Spleen (tissue), 11 donors: ENCODE data around the gene RUVBL1. TPM values are rescaled to one million over a fixed set of nuclear protein-coding genes. Genes with fewer than 3 reads are reported as not detected.
A peak's percentile ranks its signal among the peaks of the same experiment; 100 is the strongest.

Experiments
- DNase-seq: peaks from one replicate; pipeline ENCODE4 v3.0.0-alpha.2; 2020
- H3K27ac ChIP-seq, 8 donors: fragments of 200-600 bp; sonication (generic) in 7 of 8; 1 replicate in 4 of 8; 2 replicates in 4 of 8; pipeline versions ENCODE4 v1.5.0 to v1.8.0; 2016 to 2021; ENCODE audit warnings: inconsistent platforms in 4 of 8, mild to moderate bottlenecking in 4 of 8, moderate library complexity in 1 of 8
- H3K27me3 ChIP-seq, 7 donors: fragments of 200-600 bp; sonication (generic) in 6 of 7; replicated peaks in 1 of 7; 1 replicate in 4 of 7; 2 replicates in 3 of 7; pipeline versions ENCODE4 v1.5.0 to v1.8.0; 2016 to 2021; ENCODE audit warnings: inconsistent platforms in 3 of 7, mild to moderate bottlenecking in 1 of 7
- H3K36me3 ChIP-seq, 6 donors: fragments of 200-600 bp; sonication (generic) in 5 of 6; 1 replicate in 4 of 6; 2 replicates in 2 of 6; pipeline versions ENCODE4 v1.5.0 to v1.8.0; 2016 to 2021; ENCODE audit warnings: inconsistent platforms in 2 of 6
- H3K4me1 ChIP-seq, 6 donors: fragments of 200-600 bp; sonication (generic) in 5 of 6; 1 replicate in 3 of 6; 2 replicates in 3 of 6; pipeline versions ENCODE4 v1.5.0 to v1.8.0; 2016 to 2021; ENCODE audit warnings: inconsistent platforms in 3 of 6
- H3K4me3 ChIP-seq, 8 donors: fragments of 200-600 bp; sonication (generic) in 7 of 8; 1 replicate in 4 of 8; 2 replicates in 4 of 8; pipeline versions ENCODE4 v1.5.0 to v1.8.0; 2016 to 2021; ENCODE audit warnings: inconsistent platforms in 4 of 8, mild to moderate bottlenecking in 4 of 8, moderate library complexity in 2 of 8
- H3K9me3 ChIP-seq, 8 donors: fragments of 200-600 bp; sonication (generic) in 7 of 8; 1 replicate in 4 of 8; 2 replicates in 4 of 8; pipeline versions ENCODE4 v1.5.0 to v1.8.0; 2016 to 2021; ENCODE audit warnings: inconsistent platforms in 4 of 8
- POLR2A ChIP-seq, 3 donors: fragments of 450-650 bp; IDR thresholded peaks; one replicate each; pipeline ENCODE4 v1.5.1; 2017; ENCODE audit warnings: antibody characterized with exemption in 3 of 3, mild to moderate bottlenecking in 1 of 3
- POLR2AphosphoS5 ChIP-seq, 3 donors: sonication (generic); formaldehyde crosslinking; IDR thresholded peaks; one replicate each; pipeline ENCODE4 v1.5.1; 2017; ENCODE audit warnings: antibody characterized with exemption in 3 of 3
- WGBS, 5 donors: extraction: QIAGEN DNeasy Blood & Tissue Kit in 3 of 5; methylation state at CpG; one replicate each; pipeline versions ENCODE4 v1.1.5 to v1.1.7; 2013 to 2018; 5-methylcytosine and 5-hydroxymethylcytosine counted together
- intact Hi-C: fragments of 100-400 bp; cut with DNase I; formaldehyde crosslinking; loops from one replicate; pipeline ENCODE4 v1.15.0; 2023; ENCODE audit warnings: low total_unique reads
- polyA plus RNA-seq, 3 donors: library from polyadenylated mRNA; stranded (reverse); fragments of 200-250 nt; gene quantifications; one replicate each; pipeline ENCODE4 v1.2.1, GENCODE V29; 2013
- total RNA-seq, 7 donors: library from RNA; depleted of rRNA in 3 of 7; stranded (reverse); fragments of >200 nt in 3 of 7; fragmentation: NEBNext Ultra II Directional in 4 of 7; extraction: Animal tissue kit (Norgen Biotek cat#: 25700) in 4 of 7; gene quantifications; one replicate each; pipeline versions ENCODE4 v1.1.0 to v1.2.1, GENCODE V29; 2016 to 2021
- TF ChIP-seq, protein P1 (sequence below), 11 experiments: fragments of 200-600 bp in 7 of 11; fragments of 450-650 bp in 4 of 11; sonication (generic) in 4 of 11; IDR thresholded peaks in 8 of 11; conservative IDR thresholded peaks in 3 of 11; 1 replicate in 7 of 11; 2 replicates in 4 of 11; pipeline versions ENCODE4 v1.4.0 to v1.8.0; 2016 to 2021; ENCODE audit warnings: antibody characterized with exemption in 11 of 11, inconsistent platforms in 4 of 11, mild to moderate bottlenecking in 1 of 11
- donor health status: healthy with polysubstance abuse.
- donor health status: DM: no; HTN: no; CAD: no; lungs with moderate emphysema.
- donor health status: DM: no; HTN: no; CAD: no.
- donor health status: Bipolar disorder and iron deficiency.
- donor health status: healthy.
- donor health status: DM: no; HTN: no; CAD: no.
- donor health status: DM: yes; HTN: yes; CAD: no.

Gene RUVBL1
- total and polyA plus RNA-seq, 10 donors = 21.6 to 36.4 (median 29.4) TPM

DNA sequence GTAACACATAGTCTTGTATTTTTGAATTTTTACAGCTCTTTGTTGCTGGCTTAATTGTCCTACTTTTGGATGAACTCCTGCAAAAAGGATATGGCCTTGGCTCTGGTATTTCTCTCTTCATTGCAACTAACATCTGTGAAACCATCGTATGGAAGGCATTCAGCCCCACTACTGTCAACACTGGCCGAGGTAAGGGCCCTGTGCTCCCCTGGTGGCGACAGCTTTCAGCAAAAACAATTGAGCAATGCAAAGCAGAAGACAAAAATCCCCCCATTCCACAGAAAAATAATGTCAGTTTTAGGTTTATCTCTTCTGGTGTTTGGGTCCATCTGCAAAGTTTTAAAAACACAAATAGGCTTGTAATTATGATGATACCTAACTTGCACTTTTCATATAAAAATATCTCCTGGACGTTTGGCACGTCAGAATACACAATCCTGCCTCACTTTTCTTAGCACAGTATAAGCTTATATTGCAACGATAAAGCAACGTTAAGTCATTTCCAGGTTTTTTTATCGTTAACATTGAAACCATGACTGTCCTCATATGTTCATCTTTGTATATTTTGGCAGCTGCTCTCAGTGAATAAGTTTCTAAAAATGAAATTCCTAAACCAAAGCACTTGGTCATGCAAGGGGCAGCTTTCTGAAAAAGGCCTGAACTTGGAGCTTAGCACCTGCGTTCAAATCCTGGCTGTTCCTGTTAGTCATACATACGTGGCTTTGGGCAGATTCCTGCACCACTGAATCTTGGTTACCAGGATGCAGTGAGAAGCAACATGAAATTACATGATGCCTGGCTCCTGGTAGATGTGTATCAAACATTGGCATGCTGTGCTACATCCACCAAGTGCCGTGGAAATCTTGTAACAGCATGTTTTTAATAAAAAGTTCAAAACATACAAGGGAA, 62.9 kb downstream of the RUVBL1 start:
- intact Hi-C loops = no loop called here
- DNase-seq = no peak
- WGBS, 5 donors = 84 to 95% (median 89%) methylated on average over 11 of the region's 11 CpGs
- Histone ChIP-seq H3K4me1 (peaks cover 0 to 23% (median 4%) of the 10 kb centered on the region in 6 donors), H3K4me3 (no peak overlapping the region), H3K9me3 (no peaks in the 10 kb centered on the region), H3K36me3 (peaks cover 11 to 100% (median 94%) of the 10 kb centered on the region in 6 donors), H3K27ac (no peak overlapping the region), H3K27me3 (no peaks in the 10 kb centered on the region)
- TF ChIP-seq, protein P1, sequence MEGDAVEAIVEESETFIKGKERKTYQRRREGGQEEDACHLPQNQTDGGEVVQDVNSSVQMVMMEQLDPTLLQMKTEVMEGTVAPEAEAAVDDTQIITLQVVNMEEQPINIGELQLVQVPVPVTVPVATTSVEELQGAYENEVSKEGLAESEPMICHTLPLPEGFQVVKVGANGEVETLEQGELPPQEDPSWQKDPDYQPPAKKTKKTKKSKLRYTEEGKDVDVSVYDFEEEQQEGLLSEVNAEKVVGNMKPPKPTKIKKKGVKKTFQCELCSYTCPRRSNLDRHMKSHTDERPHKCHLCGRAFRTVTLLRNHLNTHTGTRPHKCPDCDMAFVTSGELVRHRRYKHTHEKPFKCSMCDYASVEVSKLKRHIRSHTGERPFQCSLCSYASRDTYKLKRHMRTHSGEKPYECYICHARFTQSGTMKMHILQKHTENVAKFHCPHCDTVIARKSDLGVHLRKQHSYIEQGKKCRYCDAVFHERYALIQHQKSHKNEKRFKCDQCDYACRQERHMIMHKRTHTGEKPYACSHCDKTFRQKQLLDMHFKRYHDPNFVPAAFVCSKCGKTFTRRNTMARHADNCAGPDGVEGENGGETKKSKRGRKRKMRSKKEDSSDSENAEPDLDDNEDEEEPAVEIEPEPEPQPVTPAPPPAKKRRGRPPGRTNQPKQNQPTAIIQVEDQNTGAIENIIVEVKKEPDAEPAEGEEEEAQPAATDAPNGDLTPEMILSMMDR (IDR thresholded peaks at IDR 0.05 in 8 of 11, conservative IDR thresholded peaks at IDR 0.05 in 3 of 11) = no peak
- TF ChIP-seq POLR2AphosphoS5 (IDR thresholded peaks at IDR 0.05) (no peak), POLR2A (IDR thresholded peaks at IDR 0.05) (no peak)

DNA sequence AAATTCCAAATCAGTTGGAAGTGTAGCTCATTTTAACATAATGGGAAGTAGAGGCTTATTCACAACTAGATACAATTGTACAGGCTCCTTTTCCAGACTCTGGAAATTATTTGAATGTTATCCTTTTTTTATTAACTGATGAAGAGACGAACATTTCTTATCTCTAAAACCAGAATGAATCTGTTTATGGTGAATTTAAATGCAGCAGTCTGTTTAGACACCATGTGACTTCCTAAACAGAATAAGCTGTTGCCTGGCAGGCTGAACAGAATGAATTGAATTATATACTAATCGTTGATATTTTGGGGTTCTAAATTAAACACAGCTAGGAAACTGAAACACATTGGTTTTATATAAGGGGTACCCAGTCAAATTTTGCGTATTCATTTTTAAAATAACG, 67.4 kb downstream of the RUVBL1 start:
- H3K36me3 ChIP-seq = peaks cover 3 to 79% (median 57%) of the 10 kb centered on the region in 6 donors
- intact Hi-C loops = no loop called here
- no peak overlapping the region for H3K4me3 ChIP-seq
- 37 to 90% (median 86%) methylated on average over 4 of the region's 4 CpGs for WGBS, 5 donors
- TF ChIP-seq, protein P1 (IDR thresholded peaks at IDR 0.05 in 8 of 11, conservative IDR thresholded peaks at IDR 0.05 in 3 of 11) = no peak
- H3K27ac ChIP-seq = no peak overlapping the region
- no peaks in the 10 kb centered on the region for H3K9me3 ChIP-seq
- DNase-seq = no peak
- H3K4me1 ChIP-seq = peaks cover 21 to 53% (median 38%) of the 10 kb centered on the region in 6 donors
- no peaks in the 10 kb centered on the region for H3K27me3 ChIP-seq

DNA sequence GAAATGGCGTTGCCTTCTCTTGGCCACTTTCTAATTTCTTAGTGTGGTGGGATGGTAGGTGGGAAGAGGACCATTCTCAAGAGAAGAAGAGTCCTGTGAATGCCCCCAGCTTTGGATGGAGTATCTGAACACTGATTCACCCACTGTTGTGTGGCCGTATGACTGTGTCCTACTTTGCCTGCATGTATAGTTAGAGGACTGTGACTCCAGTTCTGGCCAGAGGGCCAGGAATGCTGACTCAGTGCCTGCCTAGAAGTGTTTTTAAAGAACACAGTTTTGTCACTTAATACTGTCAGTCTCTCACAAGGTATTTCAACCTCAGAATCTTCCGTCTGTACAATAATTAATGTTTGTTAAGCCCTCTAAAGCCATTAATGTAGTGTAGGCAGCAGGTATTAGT, 69.2 kb downstream of the RUVBL1 start:
- WGBS, 5 donors = 68 to 95% (median 71%) methylated on average over 3 of the region's 3 CpGs
- Histone ChIP-seq H3K4me3 (peak overlapping the region in 4 of 8 donors; percentile 13 to 98 (median 87)), H3K4me1 (peaks cover 21 to 56% (median 42%) of the 10 kb centered on the region in 6 donors), H3K9me3 (no peaks in the 10 kb centered on the region), H3K27ac (peak overlapping the region in 1 of 8 donors; percentile 18), H3K27me3 (no peaks in the 10 kb centered on the region), H3K36me3 (peaks cover 3 to 60% (median 39%) of the 10 kb centered on the region in 6 donors)
- TF ChIP-seq POLR2A (IDR thresholded peaks at IDR 0.05) = no peak
- TF ChIP-seq, protein P1 (IDR thresholded peaks at IDR 0.05 in 8 of 11, conservative IDR thresholded peaks at IDR 0.05 in 3 of 11) = no peak
- no peak for TF ChIP-seq POLR2AphosphoS5 (IDR thresholded peaks at IDR 0.05)
- intact Hi-C loops = no loop called here
- DNase-seq = no peak

- TF ChIP-seq, protein P1 (IDR thresholded peaks at IDR 0.05 in 8 of 11, conservative IDR thresholded peaks at IDR 0.05 in 3 of 11) = no peak
- TF ChIP-seq POLR2AphosphoS5 (IDR thresholded peaks at IDR 0.05) (no peak), POLR2A (IDR thresholded peaks at IDR 0.05) (no peak)
- Histone ChIP-seq H3K4me3 (peak overlapping the region; percentile 79 to 98 (median 92)), H3K4me1 (peaks cover 21 to 56% (median 42%) of the 10 kb centered on the region in 6 donors), H3K9me3 (no peaks in the 10 kb centered on the region), H3K36me3 (peaks cover 3 to 53% (median 31%) of the 10 kb centered on the region in 6 donors), H3K27ac (peak overlapping the region in 4 of 8 donors; percentile 7 to 97 (median 96)), H3K27me3 (no peaks in the 10 kb centered on the region)
- WGBS, 5 donors = 61 to 83% (median 72%) methylated on average over 6 of the region's 6 CpGs
- no peak for DNase-seq
- intact Hi-C loops = no loop called here
Observed at GRCh38 chr3:128053614-128054013, 70.0 kb downstream of the RUVBL1 start.
